B cell (primary cell): Measurements from ENCODE around the gene UBE2G2. TPM values are rescaled to one million over a fixed set of nuclear protein-coding genes. Genes with fewer than 3 reads are reported as not detected.
A peak's percentile ranks its signal among the peaks of the same experiment; 100 is the strongest.

ENCODE experiments used
- ATAC-seq: fragments of 200-7000 bp; cut with Tn5 transposase; one replicate; pipeline ENCODE4 v1.10.0; 2021; ENCODE audit warnings: low read depth, mild to moderate bottlenecking, moderate number of reproducible peaks, moderate library complexity
- CTCF ChIA-PET: fragments of 350-600 bp; sonication (Branson Sonifier 250); formaldehyde crosslinking; loops from one replicate; lab custom pipeline; 2021; ENCODE audit warnings: antibody characterized with exemption, inconsistent platforms; lab: Charles Lee
- POLR2A ChIA-PET: fragments of 350-600 bp; sonication (Branson Sonifier 250); formaldehyde crosslinking; loops from one replicate; lab custom pipeline; 2021; ENCODE audit warnings: antibody characterized with exemption; lab: Charles Lee
- DNase-seq: peaks from one replicate; pipeline ENCODE4 v3.0.0; 2013
- H2AFZ ChIP-seq: 2 replicates; pipeline ENCODE4 v1.6.1; 2012; ENCODE audit warnings: mild to moderate bottlenecking, low read depth, low read length; ENCODE audit not compliant: insufficient read depth, poor library complexity, severe bottlenecking
- H3K27ac ChIP-seq, 2 donors: 1 replicate in 1 of 2; 2 replicates in 1 of 2; pipeline ENCODE4 v1.5.1; 2012 to 2013; ENCODE audit warnings: low read length in 2 of 2, mild to moderate bottlenecking in 2 of 2, moderate library complexity in 1 of 2
- H3K27me3 ChIP-seq, 4 experiments: fragments of 200-600 bp in 1 of 4; sonication (generic) in 1 of 4; replicated peaks in 1 of 4; 1 replicate in 2 of 4; 2 replicates in 2 of 4; pipeline versions ENCODE4 v1.6.1 to v1.7.0; 2013 to 2016; ENCODE audit warnings: low read length in 3 of 4, mild to moderate bottlenecking in 2 of 4, mixed read lengths in 1 of 4, moderate library complexity in 1 of 4; ENCODE audit not compliant: insufficient read depth in 4 of 4, control insufficient read depth in 3 of 4; ENCODE audit errors: control extremely low read depth in 1 of 4
- H3K36me3 ChIP-seq, 2 experiments: replicated peaks in 1 of 2; 1 replicate in 1 of 2; 2 replicates in 1 of 2; pipeline versions ENCODE4 v1.6.1 to v1.7.1; 2013; ENCODE audit warnings: low read length in 1 of 2; ENCODE audit not compliant: insufficient read depth in 2 of 2, control insufficient read depth in 1 of 2; ENCODE audit errors: control extremely low read depth in 1 of 2, extremely low read depth in 1 of 2
- H3K4me1 ChIP-seq, 2 donors: fragments of 200-600 bp in 1 of 2; sonication (generic) in 1 of 2; 1 replicate in 1 of 2; 2 replicates in 1 of 2; pipeline versions ENCODE4 v1.5.1 to v1.6.1; 2013 to 2017; ENCODE audit warnings: low read length in 2 of 2; ENCODE audit not compliant: control insufficient read depth in 2 of 2, insufficient read depth in 2 of 2
- H3K4me2 ChIP-seq: replicated peaks from 2 replicates; pipeline ENCODE3; 2012; ENCODE audit warnings: mild to moderate bottlenecking, low read depth, low read length; ENCODE audit not compliant: poor library complexity, severe bottlenecking
- H3K4me3 ChIP-seq, 5 experiments: fragments of 200-600 bp in 1 of 5; sonication (generic) in 1 of 5; 1 replicate in 3 of 5; 2 replicates in 2 of 5; pipeline versions ENCODE4 v1.5.1 to v1.7.0; 2011 to 2016; ENCODE audit warnings: low read length in 4 of 5, mild to moderate bottlenecking in 4 of 5, low read depth in 2 of 5, control low read depth in 1 of 5, moderate library complexity in 1 of 5; ENCODE audit not compliant: insufficient read depth in 1 of 5; ENCODE audit errors: control extremely low read depth in 1 of 5, extremely low read depth in 1 of 5
- H3K79me2 ChIP-seq: fragments of 200-600 bp; sonication (generic); one replicate; pipeline ENCODE4 v1.6.0; 2016; ENCODE audit warnings: low read length; ENCODE audit not compliant: control insufficient read depth, insufficient read depth
- H3K9ac ChIP-seq: fragments of 200-600 bp; sonication (generic); 2 replicates; pipeline ENCODE4 v1.6.1; 2017; ENCODE audit warnings: mild to moderate bottlenecking, low read length, moderate library complexity
- H3K9me3 ChIP-seq, 3 donors: one replicate each; pipeline versions ENCODE4 v1.6.1 to v1.7.1; 2013; ENCODE audit warnings: low read length in 2 of 3; ENCODE audit not compliant: control insufficient read depth in 2 of 3, insufficient read depth in 1 of 3; ENCODE audit errors: control extremely low read depth in 1 of 3
- H4K20me1 ChIP-seq: 2 replicates; pipeline ENCODE4 v1.6.0; 2012; ENCODE audit warnings: mild to moderate bottlenecking, low read length; ENCODE audit not compliant: insufficient read depth, control insufficient read depth, poor library complexity, severe bottlenecking
- H3K27ac Mint-ChIP-seq: one replicate; pipeline ENCODE4 v1.8.0; 2021; ENCODE audit warnings: mixed read lengths
- H3K27me3 Mint-ChIP-seq: one replicate; pipeline ENCODE4 v1.8.0; 2021; ENCODE audit warnings: mixed read lengths
- H3K4me1 Mint-ChIP-seq: one replicate; pipeline ENCODE4 v1.8.0; 2021; ENCODE audit warnings: mixed read lengths
- H3K4me3 Mint-ChIP-seq: one replicate; pipeline ENCODE4 v1.8.0; 2021; ENCODE audit warnings: mixed read lengths
- H3K9me3 Mint-ChIP-seq: one replicate; pipeline ENCODE4 v1.8.0; 2022; ENCODE audit warnings: mixed read lengths; ENCODE audit not compliant: insufficient read depth
- CTCF ChIP-seq: fragments of 200-600 bp; IDR thresholded peaks from one replicate; pipeline ENCODE4 v1.8.0; 2022; ENCODE audit warnings: antibody characterized with exemption, mild to moderate bottlenecking
- EZH2 ChIP-seq: IDR thresholded peaks from 2 replicates; pipeline ENCODE4 v1.6.1; 2012; ENCODE audit warnings: borderline replicate concordance, low read depth, mild to moderate bottlenecking, moderate library complexity, low read length; ENCODE audit not compliant: insufficient read depth, poor library complexity, severe bottlenecking
- WGBS: methylation state at CpG from one replicate; pipeline ENCODE4 v1.1.5; 2013; ENCODE audit warnings: missing lambda C conversion rate; ENCODE audit not compliant: insufficient coverage; 5-methylcytosine and 5-hydroxymethylcytosine counted together
- intact Hi-C: fragments of 100-400 bp; cut with micrococcal nuclease; formaldehyde crosslinking; loops from one replicate; pipeline ENCODE4 v1.10.0; 2022
- polyA plus RNA-seq: library from polyadenylated mRNA; depleted of rRNA; stranded (reverse); fragments of >200 nt; gene quantifications from 2 replicates; pipeline ENCODE4 v1.2.3, GENCODE V29; 2012
- total RNA-seq, 2 donors: library from RNA; stranded (reverse); fragments of 120-200 nt in 1 of 2; gene quantifications; 1 replicate in 1 of 2; 2 replicates in 1 of 2; pipeline versions ENCODE4 v1.2.3 to v1.2.4, GENCODE V29; 2013 to 2022

Gene UBE2G2
- total and polyA plus RNA-seq, 2 donors (not counting 1 experiment from before 2014, with no cell fraction given) = 96.4 to 109 TPM

GRCh38 chr21:44799646-44800045 is 2.0 kb downstream of the UBE2G2 start:
- Mint-ChIP-seq H3K4me3 (peak overlapping the region; percentile 29), H3K4me1 (peaks cover 41% of the 10 kb centered on the region), H3K27me3 (no peaks in the 10 kb centered on the region), H3K9me3 (no peaks in the 10 kb centered on the region), H3K27ac (no peak overlapping the region)
- H3K27me3 ChIP-seq = no peaks in the 10 kb centered on the region
- intact Hi-C loops = loop anchor here (2.0 to 5.0 kb wide), 4 partner anchors 75 to 1012 kb away; partner anchors contain the start of gene RRP1
- H3K4me1 ChIP-seq = peaks cover 19 to 21% of the 10 kb centered on the region in 2 donors
- ChIA-PET CTCF (interaction anchor here (0.8 to 4.8 kb wide), 15 partner anchors 10 to 338 kb away, joined by 3 to 49 read pairs (median 11); partner anchors contain the start of genes PTTG1IP and SUMO3), POLR2A (no interaction called here)
- H3K4me2 ChIP-seq = peak overlapping the region; percentile 94
- no peak for ATAC-seq
- H3K36me3 ChIP-seq = peaks cover 0 to 26% of the 10 kb centered on the region in 2 experiments
- H3K79me2 ChIP-seq = peaks cover 70% of the 10 kb centered on the region
- no peak for DNase-seq
- no peaks in the 10 kb centered on the region for H3K9me3 ChIP-seq
- H4K20me1 ChIP-seq = peaks cover 53% of the 10 kb centered on the region
- H3K9ac ChIP-seq = no peak overlapping the region
- no peak overlapping the region for H3K27ac ChIP-seq
- TF ChIP-seq EZH2 = no peak
- no peak for TF ChIP-seq CTCF
- H2AFZ ChIP-seq = no peak overlapping the region
- WGBS = no CpG with 5 or more reads among the region's 1 CpG
- H3K4me3 ChIP-seq = no peak overlapping the region

- H3K27ac Mint-ChIP-seq = no peak overlapping the region
- peaks cover 0 to 29% of the 10 kb centered on the region in 2 experiments for H3K36me3 ChIP-seq
- 83% methylated on average over 1 of the region's 2 CpGs for WGBS
- peaks cover 89% of the 10 kb centered on the region for H3K79me2 ChIP-seq
- ATAC-seq = no peak
- ChIA-PET POLR2A (no interaction called here), CTCF (interaction anchor here (4.5 to 4.8 kb wide), 3 partner anchors 77 to 331 kb away, joined by 17 to 38 read pairs (median 19); partner anchors contain the start of gene PTTG1IP)
- no peaks in the 10 kb centered on the region for H3K9me3 ChIP-seq
- H3K27me3 Mint-ChIP-seq = no peaks in the 10 kb centered on the region
- H3K4me1 Mint-ChIP-seq = peaks cover 41% of the 10 kb centered on the region
- no peaks in the 10 kb centered on the region for H3K9me3 Mint-ChIP-seq
- peaks cover 70% of the 10 kb centered on the region for H4K20me1 ChIP-seq
- H3K4me1 ChIP-seq = peaks cover 22 to 26% of the 10 kb centered on the region in 2 donors
- no peak overlapping the region for H3K27ac ChIP-seq
- no peak overlapping the region for H2AFZ ChIP-seq
- no peak for DNase-seq
- no peak overlapping the region for H3K9ac ChIP-seq
- intact Hi-C loops = no loop called here
- H3K4me3 ChIP-seq = no peak overlapping the region
- H3K27me3 ChIP-seq = no peaks in the 10 kb centered on the region
- no peak overlapping the region for H3K4me2 ChIP-seq
- no peak overlapping the region for H3K4me3 Mint-ChIP-seq
- TF ChIP-seq EZH2 = no peak
- TF ChIP-seq CTCF = no peak
Observed at GRCh38 chr21:44797775-44798174, 3.8 kb downstream of the UBE2G2 start.
